AG09319 (cell line): ENCODE results near the gene LIPK.
"Not testable (repeated sequence)": the region's sequence is repeated elsewhere in the genome, so short reads cannot be mapped to it uniquely, and the experiment has no call there.

Experiments
- DNase-seq: peaks from one replicate; pipeline ENCODE4 v3.0.0-alpha.2; 2010; ENCODE audit warnings: low read depth; ENCODE audit errors: extremely low read depth
- CTCF ChIP-seq: IDR thresholded peaks from 2 replicates; pipeline ENCODE4 v1.5.1; 2011; ENCODE audit warnings: low read depth, mild to moderate bottlenecking, inconsistent platforms, low read length, moderate library complexity

LIPK gene

GRCh38 chr10:88689366-88689765 lies 16.7 kb upstream of the LIPK start:
- no peak for DNase-seq
- no peak for TF ChIP-seq CTCF

GRCh38 chr10:88693392-88694020 lies 12.5 kb upstream of the LIPK start:
- no peak for DNase-seq
- peak; percentile 33 for TF ChIP-seq CTCF

DNA sequence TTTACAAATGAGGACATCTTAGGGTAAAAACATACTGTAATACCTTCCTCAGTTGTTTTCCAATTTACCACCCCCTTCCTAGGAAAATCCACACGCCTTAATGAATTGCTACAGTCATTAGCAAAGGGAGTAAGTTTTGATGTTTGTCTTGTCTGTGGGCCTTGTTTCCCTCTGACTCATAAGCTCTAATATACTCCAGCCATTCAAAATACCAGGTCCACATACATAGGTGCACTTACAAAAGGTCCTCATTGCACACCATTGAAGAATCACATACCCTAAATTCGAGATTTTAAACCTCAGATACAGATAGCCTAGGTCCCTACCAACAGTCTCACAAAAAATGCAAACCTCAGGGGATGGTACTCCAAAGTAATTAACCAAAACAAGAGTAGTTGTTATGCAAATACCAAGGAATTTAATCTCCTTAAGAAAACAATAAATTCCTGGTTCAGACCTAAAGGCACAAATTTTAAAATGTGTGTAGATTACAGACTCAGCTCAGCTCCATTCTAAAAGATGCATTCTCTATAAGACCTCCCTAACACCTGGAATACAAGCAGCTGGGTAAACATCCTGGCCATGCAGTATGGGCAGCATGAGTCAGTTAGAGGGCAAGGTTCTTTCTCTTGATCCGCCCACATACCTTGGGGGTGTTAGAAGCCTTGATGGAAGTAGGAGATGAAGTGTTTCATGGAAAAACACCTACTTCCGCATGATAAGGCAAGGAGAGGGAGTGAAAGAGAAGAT lies 3.0 kb upstream of the LIPK start:
- no peak for TF ChIP-seq CTCF
- DNase-seq, result no peak

- TF ChIP-seq CTCF, result no peak
- peak; percentile 14 for DNase-seq
These were observed 1.5 kb downstream of the LIPK start for GRCh38 chr10:88707429-88708155.

- not testable (repeated sequence) for DNase-seq
These were observed 3.3 kb downstream of the LIPK start for GRCh38 chr10:88709361-88709760.

- no peak for DNase-seq
- no peak for TF ChIP-seq CTCF
These were observed 9.5 kb downstream of the LIPK start for GRCh38 chr10:88715517-88715916.

DNA sequence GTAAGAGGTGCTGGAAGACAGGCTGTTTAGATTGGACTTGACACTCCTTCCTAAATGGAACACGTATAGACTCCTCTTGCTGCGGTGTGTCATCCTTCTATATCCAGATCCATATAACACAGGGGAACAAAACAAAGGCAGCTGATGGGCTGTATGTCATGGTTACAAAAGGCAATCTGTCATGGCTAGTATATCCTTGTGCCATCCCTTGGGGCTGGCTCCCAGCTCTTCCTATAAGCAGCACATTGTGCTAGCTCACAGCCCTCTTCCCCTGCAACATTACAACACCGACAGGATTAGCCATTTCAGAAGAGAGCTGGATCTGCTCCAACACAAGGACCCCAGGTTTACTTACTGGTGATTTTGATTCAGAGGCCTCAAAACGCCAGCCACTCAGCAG lies 15.3 kb downstream of the LIPK start:
- TF ChIP-seq CTCF, result no peak
- DNase-seq, result no peak
